ENCODE results near the gene CDC42. TPM values are rescaled to one million over a fixed set of nuclear protein-coding genes. Genes with fewer than 3 reads are reported as not detected.
A peak's percentile ranks its signal among the peaks of the same experiment; 100 is the strongest.
"Not testable (repeated sequence)": the region's sequence is repeated elsewhere in the genome, so short reads cannot be mapped to it uniquely, and the experiment has no call there.

Gene CDC42
- polyA plus RNA-seq, 4 donors, result 333 to 462 (median 397) TPM

- not testable (repeated sequence) for DNase-seq (ENCODE audit: low read depth in 4 of 4, low spot score in 3 of 4)
These were observed 17.7 kb upstream of the CDC42 start for GRCh38 chr1:22034834-22035233.

- DNase-seq (ENCODE audit: low read depth in 4 of 4, low spot score in 3 of 4), result no peak
These were observed 15.0 kb upstream of the CDC42 start for GRCh38 chr1:22037520-22037919.

GRCh38 chr1:22038036-22038435 is 14.5 kb upstream of the CDC42 start:
- DNase-seq (ENCODE audit: low read depth in 4 of 4, low spot score in 3 of 4), result no peak

- no peak for DNase-seq (ENCODE audit: low read depth in 4 of 4, low spot score in 3 of 4)
These were observed 12.8 kb upstream of the CDC42 start for GRCh38 chr1:22039594-22040285.

- DNase-seq (ENCODE audit: low read depth in 4 of 4, low spot score in 3 of 4), result no peak
These were observed 12.3 kb upstream of the CDC42 start for GRCh38 chr1:22040286-22040623.

- DNase-seq (ENCODE audit: low read depth in 4 of 4, low spot score in 3 of 4), result no peak
These were observed 11.0 kb upstream of the CDC42 start for GRCh38 chr1:22041505-22041904.

GRCh38 chr1:22043198-22043769 is 9.2 kb upstream of the CDC42 start:
- no peak for DNase-seq (ENCODE audit: low read depth in 4 of 4, low spot score in 3 of 4)

GRCh38 chr1:22044690-22045420 is 7.7 kb upstream of the CDC42 start:
- DNase-seq (ENCODE audit: low read depth in 4 of 4, low spot score in 3 of 4), result no peak

- DNase-seq (ENCODE audit: low read depth in 4 of 4, low spot score in 3 of 4), result no peak
These were observed 6.8 kb upstream of the CDC42 start for GRCh38 chr1:22045604-22046228.

- no peak for DNase-seq (ENCODE audit: low read depth in 4 of 4, low spot score in 3 of 4)
These were observed 3.9 kb upstream of the CDC42 start for GRCh38 chr1:22048351-22049192.

- DNase-seq (ENCODE audit: low read depth in 4 of 4, low spot score in 3 of 4), result no peak
These were observed 2.2 kb upstream of the CDC42 start for GRCh38 chr1:22050330-22050729.

GRCh38 chr1:22051607-22052114 is 848 bp upstream of the CDC42 start:
- no peak for DNase-seq (ENCODE audit: low read depth in 4 of 4, low spot score in 3 of 4)

GRCh38 chr1:22053017-22053860 is 730 bp downstream of the CDC42 start:
- DNase-seq (ENCODE audit: low read depth in 4 of 4, low spot score in 3 of 4), result peak in 3 of 4 donors; percentile 53 to 68 (median 62)

- no peak for DNase-seq (ENCODE audit: low read depth in 4 of 4, low spot score in 3 of 4)
These were observed 1.6 kb downstream of the CDC42 start for GRCh38 chr1:22053861-22054770.

GRCh38 chr1:22055463-22055862 is 3.0 kb downstream of the CDC42 start:
- DNase-seq (ENCODE audit: low read depth in 4 of 4, low spot score in 3 of 4), result no peak

GRCh38 chr1:22056043-22056442 is 3.5 kb downstream of the CDC42 start:
- DNase-seq (ENCODE audit: low read depth in 4 of 4, low spot score in 3 of 4), result no peak

GRCh38 chr1:22056936-22057335 is 4.4 kb downstream of the CDC42 start:
- no peak for DNase-seq (ENCODE audit: low read depth in 4 of 4, low spot score in 3 of 4)

GRCh38 chr1:22057861-22058260 is 5.4 kb downstream of the CDC42 start:
- no peak for DNase-seq (ENCODE audit: low read depth in 4 of 4, low spot score in 3 of 4)

All from left renal pelvis (tissue), 4 donors.